GM12878 (cell line): ENCODE measurements around the gene ACHE. TPM values are rescaled to one million over a fixed set of nuclear protein-coding genes. Genes with fewer than 3 reads are reported as not detected.
A peak's percentile ranks its signal among the peaks of the same experiment; 100 is the strongest.

Experiments
- ATAC-seq: fragments of 200-7000 bp; cut with Tn5 transposase; 3 replicates; pipeline ENCODE4 v1.9.1; 2020; ENCODE audit warnings: mild to moderate bottlenecking, moderate library complexity
- BruUV-seq: library from RNA; stranded (reverse); fragments of 400-500 nt; replicated peaks from 2 replicates; lab custom pipeline; 2021; lab: Mats Ljungman, UMichigan
- CTCF ChIA-PET: fragments of 300-600 bp; sonication (Branson Sonifier 250); formaldehyde crosslinking; extraction: SDS; loops from one replicate; lab custom pipeline; 2021; ENCODE audit warnings: inconsistent platforms; lab: Yijun Ruan, JAX
- POLR2A ChIA-PET: fragments of 350-600 bp; formaldehyde crosslinking; extraction: SDS; loops from one replicate; lab custom pipeline; 2021; ENCODE audit warnings: inconsistent platforms; lab: Charles Lee
- RAD21 ChIA-PET: fragments of 300-600 bp; sonication (Branson Sonifier 250); formaldehyde crosslinking; loops from one replicate; lab custom pipeline; 2023; ENCODE audit warnings: antibody characterized with exemption; ENCODE audit not compliant: unreplicated experiment; lab: Charles Lee
- SMC1A ChIA-PET: fragments of 300-600 bp; sonication (Branson Sonifier 250); formaldehyde crosslinking; loops from one replicate; lab custom pipeline; 2023; ENCODE audit not compliant: unreplicated experiment, uncharacterized antibody; lab: Charles Lee
- DNase-seq: peaks from one replicate; pipeline ENCODE4 v3.0.0-alpha.2; 2011; ENCODE audit warnings: low read depth, low spot score
- FAIRE-seq: peaks from 3 replicates; lab custom pipeline; 2011; peaks lifted over from hg19 to GRCh38; lab: Jason Lieb, UNC
- H2AFZ ChIP-seq: 2 replicates; pipeline ENCODE4 v1.6.0; 2011; ENCODE audit warnings: low read depth, low read length, control low read depth; ENCODE audit not compliant: control insufficient read depth
- H3K27ac ChIP-seq: 2 replicates; pipeline ENCODE4 v1.5.1; 2011; ENCODE audit warnings: control low read depth; ENCODE audit not compliant: control insufficient read depth, insufficient read depth
- H3K27me3 ChIP-seq, 2 experiments: replicated peaks in 1 of 2; 2 replicates each; pipeline versions ENCODE4 v1.6.0 to v1.6.1; 2011; ENCODE audit warnings: low read length in 1 of 2; ENCODE audit not compliant: control insufficient read depth in 2 of 2, insufficient read depth in 2 of 2
- H3K36me3 ChIP-seq, 2 experiments: 2 replicates each; pipeline ENCODE4 v1.5.1; 2011; ENCODE audit warnings: low read length in 1 of 2; ENCODE audit not compliant: control insufficient read depth in 2 of 2, insufficient read depth in 2 of 2
- H3K4me1 ChIP-seq: 2 replicates; pipeline ENCODE4 v1.6.1; 2011; ENCODE audit warnings: mild to moderate bottlenecking, low read length, moderate library complexity, mixed read lengths; ENCODE audit not compliant: control insufficient read depth, insufficient read depth
- H3K4me2 ChIP-seq: 2 replicates; pipeline ENCODE4 v1.6.0; 2011; ENCODE audit warnings: control low read depth; ENCODE audit not compliant: control insufficient read depth, insufficient read depth
- H3K4me3 ChIP-seq: fragments of 200-600 bp; sonication (generic); 2 replicates; pipeline ENCODE4 v1.5.1; 2016
- H3K79me2 ChIP-seq: 2 replicates; pipeline ENCODE4 v1.6.0; 2011; ENCODE audit warnings: low read length; ENCODE audit not compliant: control insufficient read depth, insufficient read depth
- H3K9ac ChIP-seq: 2 replicates; pipeline ENCODE4 v1.8.0; 2011; ENCODE audit warnings: low read length, control low read depth, mixed read lengths; ENCODE audit not compliant: control insufficient read depth, insufficient read depth
- H3K9me3 ChIP-seq: replicated peaks from 3 replicates; pipeline ENCODE4 v1.5.1; 2011; ENCODE audit warnings: mild to moderate bottlenecking, low read length; ENCODE audit not compliant: control insufficient read depth, insufficient read depth
- H4K20me1 ChIP-seq: 2 replicates; pipeline ENCODE4 v1.6.0; 2011; ENCODE audit not compliant: control insufficient read depth, insufficient read depth
- ATF2 ChIP-seq: IDR thresholded peaks from 2 replicates; pipeline ENCODE4 v1.6.1; 2012; ENCODE audit warnings: low read length, inconsistent platforms
- HDAC2 ChIP-seq: fragments of 200-600 bp; sonication (generic); IDR thresholded peaks from 2 replicates; pipeline ENCODE4 v1.6.1; 2017
- NFIC ChIP-seq: IDR thresholded peaks from 2 replicates; pipeline ENCODE4 v1.6.1; 2012; ENCODE audit warnings: low read depth, mild to moderate bottlenecking, inconsistent platforms, low read length, moderate library complexity
- NFYA ChIP-seq: IDR thresholded peaks from 2 replicates; pipeline ENCODE4 v1.6.1; 2011; ENCODE audit warnings: low read depth, mild to moderate bottlenecking, low read length, improper control_type of control experiment, borderline replicate concordance
- NFYB ChIP-seq: IDR thresholded peaks from 2 replicates; pipeline ENCODE4 v1.6.1; 2011; ENCODE audit warnings: low read depth, mild to moderate bottlenecking, low read length, improper control_type of control experiment, moderate library complexity; ENCODE audit not compliant: insufficient read depth
- RFX5 ChIP-seq: IDR thresholded peaks from 2 replicates; pipeline ENCODE4 v1.6.1; 2011; ENCODE audit warnings: low read depth, low read length, improper control_type of control experiment
- SUZ12 ChIP-seq: fragments of 200-600 bp; sonication (generic); IDR thresholded peaks from one replicate; pipeline ENCODE4 v1.6.1; 2018; ENCODE audit warnings: antibody characterized with exemption, mild to moderate bottlenecking; ENCODE audit not compliant: unreplicated experiment
- ZBTB4 ChIP-seq: fragments of 450-650 bp; formaldehyde crosslinking; IDR thresholded peaks from 2 replicates; pipeline ENCODE4 v1.4.0; 2022; ENCODE audit warnings: mild to moderate bottlenecking, moderate library complexity
- WGBS: methylation state at CpG from one replicate; pipeline ENCODE4 v1.1.6; 2016; ENCODE audit warnings: low lambda C conversion rate; ENCODE audit not compliant: insufficient replicate concordance, insufficient coverage; ENCODE audit errors: missing lambda C conversion rate; 5-methylcytosine and 5-hydroxymethylcytosine counted together
- in situ Hi-C: fragments of 300-500 bp; cut with MboI; formaldehyde crosslinking; loops from 9 replicates; pipeline ENCODE4 v1.14.3; 2018; ENCODE audit warnings: mixed read lengths
- intact Hi-C: fragments of 100-400 bp; cut with micrococcal nuclease; formaldehyde crosslinking; loops from one replicate; pipeline ENCODE4 v1.14.2; 2022; ENCODE audit not compliant: unreplicated experiment
- polyA plus RNA-seq, 11 experiments: library from polyadenylated mRNA; depleted of rRNA in 4 of 11; unstranded in 6 of 11; stranded (reverse) in 5 of 11; fragments of >200 nt; fragmentation: Nextera tagmentation in 4 of 11; fragmentation: Illumina TruSeq in 1 of 11; extraction: Ambion mirVana in 4 of 11; extraction: Trizol in 1 of 11; gene quantifications; 1 replicate in 1 of 11; 2 replicates in 10 of 11; pipeline versions ENCODE4 v1.2.1 to v1.2.3, GENCODE V29; 2011 to 2016; ENCODE audit warnings: inconsistent platforms in 2 of 11, missing spikeins in 2 of 11, low read depth in 1 of 11
- total RNA-seq, 4 experiments: library from RNA; depleted of rRNA in 3 of 4; stranded (reverse); fragments of >200 nt in 3 of 4; fragmentation: Illumina TruSeq in 1 of 4; extraction: Trizol in 1 of 4; gene quantifications; 2 replicates each; pipeline versions ENCODE4 v1.2.1 to v1.2.3, GENCODE V29; 2013 to 2021
- TF ChIP-seq, protein P1 (sequence below): fragments of 450-650 bp; IDR thresholded peaks from 2 replicates; pipeline ENCODE4 v1.6.1; 2017; ENCODE audit warnings: borderline replicate concordance
- TF ChIP-seq, protein P2 (sequence below): IDR thresholded peaks from 2 replicates; pipeline ENCODE4 v1.6.1; 2011; ENCODE audit warnings: mild to moderate bottlenecking, low read depth, low read length, moderate library complexity; ENCODE audit not compliant: insufficient replicate concordance

ACHE gene
- total and polyA plus RNA-seq, 10 of the 15 experiments (the other 5 are each of a cell fraction or from before 2014, with no cell fraction given), result 0.07 to 5.1 (median 2.3) TPM; not detected in 1

- POLR2A ChIA-PET, result interaction anchor here (0.5 to 6.7 kb wide), 6 partner anchors 12 to 234 kb away, joined by 3 to 131 read pairs (median 4); partner anchors contain the start of gene SRRT
- Histone ChIP-seq H4K20me1 (no peaks in the 10 kb centered on the region), H3K36me3 (peaks cover 12 to 15% of the 10 kb centered on the region in 2 experiments; a peak in 3 of 4 replicates), H3K4me3 (0 out of 2 replicates have a peak overlapping the region, but pooled peaks have one; percentile 91), H3K27ac (no peak overlapping the region)
- intact Hi-C loops, result loop anchor here (5.0 kb wide), 1 partner anchor 76 kb away; the partner anchor contains the start of gene MUC12
- TF ChIP-seq ZBTB4 (CRISPR knock-in tag) (no peak), NFIC (no peak), RFX5 (no peak), NFYB (no peak), SUZ12 (no peak), HDAC2 (no peak), NFYA (no peak), ATF2 (no peak)
- TF ChIP-seq, protein P1, sequence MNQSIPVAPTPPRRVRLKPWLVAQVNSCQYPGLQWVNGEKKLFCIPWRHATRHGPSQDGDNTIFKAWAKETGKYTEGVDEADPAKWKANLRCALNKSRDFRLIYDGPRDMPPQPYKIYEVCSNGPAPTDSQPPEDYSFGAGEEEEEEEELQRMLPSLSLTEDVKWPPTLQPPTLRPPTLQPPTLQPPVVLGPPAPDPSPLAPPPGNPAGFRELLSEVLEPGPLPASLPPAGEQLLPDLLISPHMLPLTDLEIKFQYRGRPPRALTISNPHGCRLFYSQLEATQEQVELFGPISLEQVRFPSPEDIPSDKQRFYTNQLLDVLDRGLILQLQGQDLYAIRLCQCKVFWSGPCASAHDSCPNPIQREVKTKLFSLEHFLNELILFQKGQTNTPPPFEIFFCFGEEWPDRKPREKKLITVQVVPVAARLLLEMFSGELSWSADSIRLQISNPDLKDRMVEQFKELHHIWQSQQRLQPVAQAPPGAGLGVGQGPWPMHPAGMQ, result no peak
- TF ChIP-seq, protein P2, sequence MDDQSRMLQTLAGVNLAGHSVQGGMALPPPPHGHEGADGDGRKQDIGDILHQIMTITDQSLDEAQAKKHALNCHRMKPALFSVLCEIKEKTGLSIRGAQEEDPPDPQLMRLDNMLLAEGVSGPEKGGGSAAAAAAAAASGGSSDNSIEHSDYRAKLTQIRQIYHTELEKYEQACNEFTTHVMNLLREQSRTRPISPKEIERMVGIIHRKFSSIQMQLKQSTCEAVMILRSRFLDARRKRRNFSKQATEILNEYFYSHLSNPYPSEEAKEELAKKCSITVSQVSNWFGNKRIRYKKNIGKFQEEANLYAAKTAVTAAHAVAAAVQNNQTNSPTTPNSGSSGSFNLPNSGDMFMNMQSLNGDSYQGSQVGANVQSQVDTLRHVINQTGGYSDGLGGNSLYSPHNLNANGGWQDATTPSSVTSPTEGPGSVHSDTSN, result no peak
- TF ChIP-seq, all 136 proteins: peak for 0
- DNase-seq (no peak), ATAC-seq (no peak), FAIRE-seq (peak; percentile 61)
- H3K4me2 ChIP-seq, result no peak overlapping the region
- H3K79me2 ChIP-seq, result peaks cover 18% of the 10 kb centered on the region
- WGBS, result 47% methylated on average over 8 of the region's 8 CpGs
- H3K27me3 ChIP-seq, result peaks cover 6 to 7% of the 10 kb centered on the region in 2 experiments
- ChIA-PET RAD21 (interaction anchor here (0.6 to 1.4 kb wide), 3 partner anchors 40 to 646 kb away, joined by 3 to 7 read pairs (median 4); partner anchors contain the start of gene SLC12A9), SMC1A (interaction anchor here (0.6 to 1.3 kb wide), 4 partner anchors 10 to 167 kb away, joined by 3 to 7 read pairs (median 4); partner anchors contain the start of gene SLC12A9), CTCF (interaction anchor here (0.6 to 2.5 kb wide), 6 partner anchors 92 to 246 kb away, joined by 3 to 6 read pairs (median 4); partner anchors contain the start of gene POP7)
- no TSS peak for BruUV-seq
- no peak overlapping the region for H2AFZ ChIP-seq
- in situ Hi-C loops, result loop anchor here (5.0 kb wide), 1 partner anchor 166 kb away; no protein-coding TSS in a partner anchor
- H3K4me1 ChIP-seq, result peaks cover 38% of the 10 kb centered on the region
- no peak overlapping the region for H3K9ac ChIP-seq
- H3K9me3 ChIP-seq, result no peaks in the 10 kb centered on the region
Observed at GRCh38 chr7:100891568-100892247, 4.0 kb downstream of the ACHE start.
